ENCODE data around the gene SGK2. TPM values are rescaled to one million over a fixed set of nuclear protein-coding genes. Genes with fewer than 3 reads are reported as not detected.

SGK2 gene
- total and polyA plus RNA-seq, 9 of the 15 experiments (the other 6 are each of a cell fraction or from before 2014, with no cell fraction given): 0.07 to 0.31 (median 0.15) TPM; not detected in 2

DNA sequence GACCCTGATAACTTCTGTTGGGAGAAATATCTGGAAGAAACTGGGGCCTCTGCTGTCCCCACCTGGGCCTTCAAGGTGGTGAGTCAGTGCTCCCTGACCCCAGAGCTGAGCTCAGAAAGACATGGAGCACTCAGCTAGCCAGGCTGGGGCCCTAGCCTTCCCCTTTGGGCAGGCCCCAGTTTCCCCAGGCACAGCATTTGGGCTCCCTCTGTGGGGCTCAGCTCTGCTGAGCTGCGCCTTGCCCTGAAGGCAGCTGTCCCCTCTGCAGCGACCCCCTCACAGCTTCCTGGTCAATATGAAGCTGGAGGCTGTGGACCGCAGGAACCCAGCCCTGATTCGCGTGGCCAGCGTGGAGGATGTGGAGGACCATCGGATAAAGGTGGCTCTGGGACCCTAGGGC lies 24.8 kb upstream of the SGK2 start (continued):
- TF ChIP-seq MEF2A (IDR thresholded peaks at IDR 0.05; ENCODE audit: control insufficient read depth, low read depth, low read length) (no peak), TAF7 (tag; IDR thresholded peaks at IDR 0.05) (no peak), RBM17 (IDR thresholded peaks at IDR 0.05; ENCODE audit: borderline replicate concordance, low read depth, low read length) (no peak), KDM4B (IDR thresholded peaks at IDR 0.05; ENCODE audit: borderline replicate concordance in 2 of 2, low read depth in 1 of 2) (no peak), LARP7 (IDR thresholded peaks at IDR 0.05) (no peak), BHLHE40 (IDR thresholded peaks at IDR 0.05; ENCODE audit: low read length) (no peak)
- TF ChIP-seq, protein P1, sequence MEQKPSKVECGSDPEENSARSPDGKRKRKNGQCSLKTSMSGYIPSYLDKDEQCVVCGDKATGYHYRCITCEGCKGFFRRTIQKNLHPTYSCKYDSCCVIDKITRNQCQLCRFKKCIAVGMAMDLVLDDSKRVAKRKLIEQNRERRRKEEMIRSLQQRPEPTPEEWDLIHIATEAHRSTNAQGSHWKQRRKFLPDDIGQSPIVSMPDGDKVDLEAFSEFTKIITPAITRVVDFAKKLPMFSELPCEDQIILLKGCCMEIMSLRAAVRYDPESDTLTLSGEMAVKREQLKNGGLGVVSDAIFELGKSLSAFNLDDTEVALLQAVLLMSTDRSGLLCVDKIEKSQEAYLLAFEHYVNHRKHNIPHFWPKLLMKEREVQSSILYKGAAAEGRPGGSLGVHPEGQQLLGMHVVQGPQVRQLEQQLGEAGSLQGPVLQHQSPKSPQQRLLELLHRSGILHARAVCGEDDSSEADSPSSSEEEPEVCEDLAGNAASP (IDR thresholded peaks at IDR 0.05): no peak
- TF ChIP-seq, protein P2, sequence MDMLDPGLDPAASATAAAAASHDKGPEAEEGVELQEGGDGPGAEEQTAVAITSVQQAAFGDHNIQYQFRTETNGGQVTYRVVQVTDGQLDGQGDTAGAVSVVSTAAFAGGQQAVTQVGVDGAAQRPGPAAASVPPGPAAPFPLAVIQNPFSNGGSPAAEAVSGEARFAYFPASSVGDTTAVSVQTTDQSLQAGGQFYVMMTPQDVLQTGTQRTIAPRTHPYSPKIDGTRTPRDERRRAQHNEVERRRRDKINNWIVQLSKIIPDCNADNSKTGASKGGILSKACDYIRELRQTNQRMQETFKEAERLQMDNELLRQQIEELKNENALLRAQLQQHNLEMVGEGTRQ (CRISPR knock-in tag; IDR thresholded peaks at IDR 0.05): no peak

DNA sequence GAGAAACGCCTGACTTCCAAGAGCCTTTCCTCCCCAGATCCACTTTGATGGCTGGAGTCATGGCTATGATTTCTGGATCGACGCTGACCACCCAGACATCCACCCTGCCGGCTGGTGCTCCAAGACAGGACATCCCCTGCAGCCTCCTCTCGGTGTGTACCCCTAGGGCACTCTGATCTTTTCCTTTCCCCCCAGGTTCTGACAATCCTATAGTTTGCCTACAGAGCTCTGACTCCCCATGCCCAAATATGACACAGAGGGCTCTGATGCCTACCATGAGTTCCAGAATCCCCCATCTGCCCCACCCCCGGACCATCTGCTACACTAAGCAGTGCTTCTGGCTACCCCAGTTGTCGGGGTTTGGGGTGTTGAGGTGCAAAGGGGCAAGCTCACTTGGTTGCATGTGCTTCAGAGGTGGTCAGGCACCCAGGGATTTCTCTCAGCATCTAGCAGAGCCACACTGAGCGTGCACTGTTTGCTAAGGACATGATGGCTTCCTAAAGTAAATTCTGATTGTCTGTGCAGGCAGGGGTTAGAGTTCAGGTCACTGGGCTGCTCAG lies 24.0 kb upstream of the SGK2 start:
- in situ Hi-C loops (cut with MboI): no loop called here
- TF ChIP-seq BHLHE40 (IDR thresholded peaks at IDR 0.05; ENCODE audit: low read length) (no peak), ESRRB (CRISPR knock-in tag; IDR thresholded peaks at IDR 0.05; ENCODE audit: borderline replicate concordance) (no peak), SUPT5H (IDR thresholded peaks at IDR 0.05) (no peak), BRF1 (IDR thresholded peaks at IDR 0.05; ENCODE audit: borderline replicate concordance, extremely low read depth, insufficient read length) (no peak), XRCC3 (IDR thresholded peaks at IDR 0.05) (no peak), ETV1 (tag; conservative IDR thresholded peaks at IDR 0.05; ENCODE audit: low read depth) (no peak), RBM39 (optimal IDR thresholded peaks at IDR 0.05; ENCODE audit: low read depth, low read length) (no peak), SREBF1 (IDR thresholded peaks at IDR 0.05; ENCODE audit: borderline replicate concordance, low read depth, low read length) (no peak), PRMT5 (CRISPR knock-in tag; IDR thresholded peaks at IDR 0.05) (no peak)
- TF ChIP-seq, protein P3, sequence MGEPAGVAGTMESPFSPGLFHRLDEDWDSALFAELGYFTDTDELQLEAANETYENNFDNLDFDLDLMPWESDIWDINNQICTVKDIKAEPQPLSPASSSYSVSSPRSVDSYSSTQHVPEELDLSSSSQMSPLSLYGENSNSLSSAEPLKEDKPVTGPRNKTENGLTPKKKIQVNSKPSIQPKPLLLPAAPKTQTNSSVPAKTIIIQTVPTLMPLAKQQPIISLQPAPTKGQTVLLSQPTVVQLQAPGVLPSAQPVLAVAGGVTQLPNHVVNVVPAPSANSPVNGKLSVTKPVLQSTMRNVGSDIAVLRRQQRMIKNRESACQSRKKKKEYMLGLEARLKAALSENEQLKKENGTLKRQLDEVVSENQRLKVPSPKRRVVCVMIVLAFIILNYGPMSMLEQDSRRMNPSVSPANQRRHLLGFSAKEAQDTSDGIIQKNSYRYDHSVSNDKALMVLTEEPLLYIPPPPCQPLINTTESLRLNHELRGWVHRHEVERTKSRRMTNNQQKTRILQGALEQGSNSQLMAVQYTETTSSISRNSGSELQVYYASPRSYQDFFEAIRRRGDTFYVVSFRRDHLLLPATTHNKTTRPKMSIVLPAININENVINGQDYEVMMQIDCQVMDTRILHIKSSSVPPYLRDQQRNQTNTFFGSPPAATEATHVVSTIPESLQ (CRISPR knock-in tag; IDR thresholded peaks at IDR 0.05): no peak
- TF ChIP-seq, protein P4, sequence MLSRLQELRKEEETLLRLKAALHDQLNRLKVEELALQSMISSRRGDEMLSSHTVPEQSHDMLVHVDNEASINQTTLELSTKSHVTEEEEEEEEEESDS (CRISPR knock-in tag; IDR thresholded peaks at IDR 0.05): no peak

More for the DNA sequence above, 24.0 kb upstream of the SGK2 start:
- no peak overlapping the region for H3K4me3 ChIP-seq
- ChIA-PET POLR2A (interaction anchor here (0.6 to 1.1 kb wide), 2 partner anchors 86 to 132 kb away, joined by 3 read pairs; no protein-coding TSS in a partner anchor), CTCF (ENCODE audit: low intra/inter-chr PET ratio) (no interaction called here)
- H3K4me2 ChIP-seq (ENCODE audit: insufficient read depth, low read length): no peak overlapping the region
- peaks cover 8% of the 10 kb centered on the region; the same call in 2 of the 3 replicates for H3K36me3 ChIP-seq (ENCODE audit: control insufficient read depth, insufficient read depth, low read length)
- H3K79me2 ChIP-seq (ENCODE audit: control insufficient read depth, insufficient read depth, low read length): no peaks in the 10 kb centered on the region
- H2AFZ ChIP-seq (ENCODE audit: low read depth, low read length): no peak overlapping the region
- H3K4me1 ChIP-seq (replicated peaks in 1 of 2; ENCODE audit: control insufficient read depth in 2 of 2, insufficient read depth in 2 of 2, low read length in 2 of 2): peaks cover 18 to 23% of the 10 kb centered on the region in 2 experiments; a peak in 4 of 5 replicates
- H3K9me3 ChIP-seq (replicated peaks; ENCODE audit: control insufficient read depth, insufficient read depth, low read depth, low read length): no peaks in the 10 kb centered on the region
- ATAC-seq: no peak
- no peak overlapping the region for H3K9ac ChIP-seq (ENCODE audit: insufficient read depth in 1 of 2, low read depth in 2 of 2, low read length in 2 of 2)
- WGBS (ENCODE audit: insufficient coverage, low coverage, missing lambda C conversion rate): 61% methylated on average over 8 of the region's 8 CpGs
- no peak overlapping the region for H3K27ac ChIP-seq (ENCODE audit: extremely low read depth, low read depth, low read length)
- H4K20me1 ChIP-seq (replicated peaks; ENCODE audit: control insufficient read depth, insufficient read depth, low read length): no peaks in the 10 kb centered on the region
- no TSS peak for BruUV-seq (replicated peaks)
- no peak for DNase-seq (ENCODE audit: extremely low read depth in 1 of 4, low spot score in 3 of 4)
- FAIRE-seq: no peak
- peaks cover 6% of the 10 kb centered on the region for H3K9me1 ChIP-seq (ENCODE audit: control insufficient read depth, insufficient read depth, low read length)
- intact Hi-C loops (cut with micrococcal nuclease): loop anchor here (5.0 to 10.0 kb wide), 2 partner anchors 88 to 550 kb away; no protein-coding TSS in a partner anchor
- no peaks in the 10 kb centered on the region for H3K27me3 ChIP-seq (ENCODE audit: control insufficient read depth in 2 of 2, insufficient read depth in 2 of 2, low read length in 2 of 2)

Measured in K562 (cell line).